Activated CD4-positive, alpha-beta T cell treated with anti-CD3 and anti-CD28 coated beads, Interleukin-2, amount 50 U/mL, for 1 hour (primary cell): ENCODE data around the gene REELD1.

Source experiments
- DNase-seq: peaks from one replicate; pipeline ENCODE4 v3.0.0-alpha.2; 2020

Gene REELD1

DNA sequence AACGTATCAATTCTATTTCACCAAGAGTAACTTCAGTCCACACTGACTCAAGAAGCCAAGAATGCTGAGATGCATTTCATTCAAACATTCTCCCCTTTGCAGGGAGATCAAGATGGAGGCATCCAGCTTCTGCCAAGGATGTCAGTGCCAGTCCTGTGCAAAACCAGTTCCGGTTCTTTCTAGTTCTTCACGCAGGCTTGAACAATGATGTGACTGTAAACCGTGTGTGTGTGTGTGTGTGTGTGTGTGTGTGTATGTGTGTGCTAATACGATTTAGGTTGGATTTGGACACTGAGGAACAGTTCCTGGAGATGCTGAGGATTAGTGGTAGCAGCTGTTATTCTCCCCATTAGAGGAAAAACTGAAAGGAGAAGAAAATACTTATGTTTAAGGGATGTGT is at the start of gene REELD1:
Gene REELD1, plus strand, starts transcription at position 301 of the 400 bp plus-strand sequence. CDS start 2,415 bp downstream, outside the sequence.
- DNase-seq = no peak

DNA sequence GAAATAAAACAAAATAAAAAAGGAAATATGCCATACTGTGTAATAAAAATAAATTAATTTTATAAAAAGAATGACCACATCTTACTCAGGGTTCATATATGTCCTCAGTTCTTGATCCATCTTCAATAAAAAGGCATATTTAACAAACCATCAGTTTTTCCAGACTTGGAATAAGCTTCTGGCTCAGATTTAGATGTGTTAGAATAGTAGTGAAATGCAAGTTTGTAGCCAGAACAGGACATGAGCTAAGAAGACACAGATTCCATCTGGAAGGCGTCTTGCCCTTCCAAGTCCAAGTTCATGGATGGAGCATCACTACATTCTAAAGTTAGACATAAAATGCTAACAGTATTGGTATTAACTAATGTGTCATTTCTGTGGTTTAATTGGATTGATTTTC is 49.1 kb upstream of the REELD1 start:
- no peak for DNase-seq

DNA sequence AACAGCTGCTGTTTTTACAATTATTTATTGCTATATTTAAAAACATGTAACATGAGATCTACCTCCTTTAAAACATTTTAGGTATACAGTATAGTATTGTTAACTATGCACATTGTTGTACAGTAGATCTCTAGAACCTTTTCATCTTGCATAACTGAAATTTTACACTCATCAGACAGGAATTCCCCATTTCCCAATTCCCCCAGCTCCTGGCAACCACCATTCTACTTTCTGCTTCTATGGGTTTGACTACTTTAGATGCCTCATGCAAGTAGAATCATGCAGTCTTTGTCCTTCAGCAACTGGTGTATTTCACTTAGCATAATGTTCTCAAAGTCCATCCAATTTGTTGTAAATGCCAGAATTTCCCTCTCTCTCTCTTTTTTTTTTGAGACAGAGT is 48.5 kb upstream of the REELD1 start:
- no peak for DNase-seq

DNA sequence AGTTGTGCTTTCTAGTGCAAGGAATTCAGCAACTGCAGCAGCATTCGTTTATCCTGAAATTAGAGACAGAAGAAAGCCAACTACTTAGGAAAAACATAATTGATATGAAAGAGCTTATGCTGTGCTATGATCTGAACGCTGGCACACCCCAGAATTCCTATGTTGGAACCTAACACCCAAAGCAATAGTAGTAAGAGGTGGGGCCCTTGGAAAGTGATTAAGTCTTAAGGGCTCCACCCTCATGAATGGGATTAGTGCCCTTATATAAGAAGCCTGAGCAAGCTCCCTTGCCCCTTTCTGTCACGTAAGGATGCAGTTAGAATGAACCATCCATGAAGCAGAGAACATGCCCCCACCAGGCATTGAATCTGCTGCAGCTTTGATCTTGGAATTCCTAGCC is 44.2 kb upstream of the REELD1 start:
- no peak for DNase-seq

DNA sequence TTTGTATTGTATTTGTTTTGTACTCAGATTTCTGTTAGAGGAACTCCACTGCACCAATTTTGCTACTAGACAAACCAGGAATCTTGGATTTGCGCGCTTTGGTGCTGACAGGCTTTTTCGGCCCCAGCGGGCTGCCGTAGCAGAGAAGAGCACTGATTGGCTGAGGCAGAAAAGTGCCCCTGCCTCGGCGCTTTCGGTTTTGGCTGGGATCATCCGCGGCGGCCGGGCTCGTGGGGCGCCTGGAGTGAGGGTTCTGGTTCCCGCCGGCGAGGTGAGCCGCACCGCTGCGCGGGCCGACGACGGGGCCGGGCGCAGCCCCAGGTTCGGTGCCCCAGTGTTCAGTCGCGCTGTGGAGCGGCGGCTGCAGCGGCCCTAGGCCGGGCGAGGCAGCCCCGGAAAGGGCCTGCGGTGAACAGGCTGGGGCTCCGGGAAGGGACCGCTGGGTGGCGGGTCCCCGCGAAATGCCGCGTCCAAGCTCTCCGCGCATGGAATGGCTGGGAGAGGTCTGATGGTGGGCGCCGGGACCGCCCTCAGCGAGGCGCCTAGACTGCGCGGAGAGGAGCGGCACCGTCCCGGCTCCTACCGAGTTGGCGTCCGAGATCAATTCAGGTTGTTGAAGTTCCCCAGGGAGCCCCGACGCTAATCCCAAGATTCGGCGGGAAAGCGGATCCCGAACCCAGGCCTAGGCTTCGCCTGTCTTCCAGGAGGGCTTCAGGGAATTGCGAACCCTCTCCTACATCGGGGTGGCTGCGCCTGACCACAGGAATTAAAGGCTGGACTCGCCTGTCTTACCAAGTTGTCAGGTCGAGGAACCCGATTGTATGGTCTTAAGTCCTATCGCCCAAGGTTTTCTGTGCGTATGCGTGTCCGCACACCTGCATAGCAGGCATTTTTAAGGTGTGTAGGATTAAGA is 38.5 kb upstream of the REELD1 start, which contains the start of gene LSM6:
Gene LSM6, plus strand, starts transcription at position 178 of the 913 bp plus-strand sequence. CDS start 7,204 bp downstream, outside the sequence.
- DNase-seq = peak; percentile 76

DNA sequence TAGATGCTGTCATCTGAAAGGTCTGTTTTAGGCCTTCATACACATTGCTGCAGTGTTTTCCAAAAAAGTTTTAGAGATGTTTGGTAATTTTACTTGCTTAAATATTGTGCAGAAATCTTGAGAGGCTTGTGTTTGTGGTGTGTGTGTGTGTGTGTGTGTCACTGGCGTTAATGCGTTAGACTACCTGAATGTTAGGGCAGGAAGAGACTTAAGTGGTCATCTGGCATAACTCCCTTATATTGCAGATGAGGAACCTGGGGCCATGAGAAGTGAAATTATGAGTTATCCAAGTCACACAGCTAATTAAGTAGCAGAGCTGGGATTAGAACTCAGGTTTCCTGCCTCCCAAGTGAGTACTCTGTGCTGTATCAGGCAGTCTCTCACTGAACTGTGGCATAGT is 37.4 kb upstream of the REELD1 start:
- no peak for DNase-seq

DNA sequence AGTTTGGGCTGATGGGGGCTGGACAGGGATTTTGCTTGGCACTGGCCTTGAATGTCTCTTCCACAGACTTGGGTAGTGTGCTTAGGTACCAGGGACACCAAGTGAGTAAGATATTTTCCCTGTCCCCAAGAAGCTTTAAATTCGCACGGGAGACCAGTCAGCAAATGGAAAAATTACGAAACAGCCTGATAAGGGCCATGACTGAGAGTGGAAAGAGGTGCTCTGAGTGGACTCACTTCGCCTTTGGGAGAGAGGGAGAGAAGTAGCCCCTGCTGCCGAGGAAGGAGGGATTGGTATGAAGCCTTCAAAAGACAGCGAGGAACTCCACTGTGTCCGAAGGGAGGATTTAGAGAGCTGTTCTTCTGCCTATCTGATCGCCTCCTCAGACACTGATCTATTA is 36.2 kb upstream of the REELD1 start:
- DNase-seq = no peak

DNA sequence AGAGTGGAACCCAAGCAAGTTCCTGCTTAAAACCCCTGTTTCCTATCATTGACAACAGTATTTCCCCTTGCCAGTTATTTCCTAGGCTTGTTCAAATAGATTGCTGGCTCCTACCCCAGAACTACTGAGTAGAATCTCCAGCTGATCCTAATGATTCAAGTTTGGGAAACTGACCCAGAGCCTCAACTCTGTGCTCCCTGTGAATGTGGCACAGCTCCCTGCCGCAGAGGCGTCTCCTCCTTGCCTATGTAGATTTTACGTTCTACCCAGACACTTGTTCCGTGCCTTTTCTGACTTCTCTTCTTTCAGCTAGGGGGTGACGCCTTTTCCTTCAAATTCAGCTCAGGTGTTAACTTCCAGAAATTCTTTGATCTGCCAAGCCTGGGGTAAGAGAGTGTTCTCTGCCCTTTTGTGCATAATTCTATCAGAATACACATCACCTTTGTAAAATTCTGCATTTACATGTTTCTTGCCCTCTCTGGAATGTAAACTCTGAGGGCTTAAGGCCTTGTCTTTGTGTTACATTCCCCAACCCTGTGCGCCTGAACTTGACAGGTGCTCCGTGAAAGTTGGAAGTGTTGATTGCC is 34.5 kb upstream of the REELD1 start:
- no peak for DNase-seq

DNA sequence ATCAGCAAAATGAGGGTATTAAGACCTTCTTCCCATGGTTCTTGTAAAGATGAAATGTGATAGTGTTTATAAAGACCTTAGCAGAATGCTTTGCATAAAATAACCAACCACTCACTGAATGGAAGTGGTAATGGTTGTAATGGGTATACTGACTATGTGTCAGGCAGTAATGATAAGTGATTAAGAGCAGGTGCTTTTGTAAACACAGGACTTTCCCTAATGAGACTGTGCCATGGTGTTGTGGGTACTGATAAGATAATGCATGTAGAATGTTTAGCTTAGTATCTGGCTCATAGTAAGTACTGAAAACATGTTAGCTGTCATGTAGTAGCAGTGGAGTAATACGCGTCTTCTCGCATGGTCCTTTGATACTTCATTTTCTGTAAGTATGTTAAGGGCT is 31.9 kb upstream of the REELD1 start:
- no peak for DNase-seq

DNA sequence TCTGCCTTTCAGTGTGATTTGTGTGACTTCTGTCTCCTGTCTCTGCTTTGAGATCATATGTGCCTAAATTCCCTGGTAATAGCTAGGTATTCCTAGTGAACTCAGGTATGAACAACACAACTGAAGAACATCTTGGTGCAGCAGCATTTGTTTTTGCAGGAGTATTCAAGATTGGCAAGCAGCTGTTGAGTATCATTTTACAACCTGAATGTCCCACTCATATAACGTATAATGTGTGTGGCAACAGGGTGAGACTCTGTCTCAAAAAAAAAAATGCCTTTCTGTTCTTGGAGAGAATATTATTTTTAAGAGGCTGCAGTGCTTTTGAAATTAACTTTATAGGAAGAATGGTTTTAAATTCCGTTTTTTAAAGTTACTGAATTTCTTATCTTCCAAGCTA is 31.1 kb upstream of the REELD1 start:
- no peak for DNase-seq

DNA sequence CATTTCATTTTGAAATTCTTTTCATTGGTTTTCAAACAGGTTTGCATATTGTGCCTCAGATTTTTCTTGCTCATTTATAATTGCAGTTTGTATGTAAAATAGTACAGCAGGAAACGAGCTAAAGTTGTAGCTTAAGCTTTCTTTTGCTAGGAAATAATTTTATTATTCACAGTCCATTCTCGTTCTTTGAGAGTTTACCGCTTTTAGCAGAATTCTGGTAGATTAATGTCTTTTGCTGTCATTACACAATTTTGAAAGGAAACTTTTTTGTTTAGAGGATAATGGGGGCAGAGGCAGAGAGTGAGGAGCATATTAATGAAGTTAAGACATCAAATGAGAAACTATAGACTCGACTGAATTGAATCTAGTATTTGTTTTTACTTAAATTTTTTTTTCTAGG is 28.3 kb upstream of the REELD1 start:
- DNase-seq = no peak

DNA sequence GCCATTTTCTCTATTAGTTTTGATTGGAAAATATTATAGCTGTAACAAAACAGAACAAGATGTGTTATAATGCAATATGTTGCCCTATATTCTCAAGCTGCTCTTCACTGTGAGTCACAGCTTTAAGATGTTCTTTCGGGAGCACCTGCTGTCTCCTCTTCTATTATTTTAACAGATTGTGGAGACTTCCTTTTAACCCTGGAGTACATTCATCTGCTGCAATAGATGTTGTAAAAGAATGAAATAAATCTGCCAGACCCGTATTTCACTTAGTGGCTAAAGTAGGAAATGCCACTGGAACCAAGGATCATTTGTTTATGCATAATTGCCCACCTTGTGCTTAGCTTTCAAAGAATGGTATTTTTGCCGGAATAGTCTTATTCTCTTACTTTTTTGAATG is 27.7 kb upstream of the REELD1 start:
- no peak for DNase-seq

DNA sequence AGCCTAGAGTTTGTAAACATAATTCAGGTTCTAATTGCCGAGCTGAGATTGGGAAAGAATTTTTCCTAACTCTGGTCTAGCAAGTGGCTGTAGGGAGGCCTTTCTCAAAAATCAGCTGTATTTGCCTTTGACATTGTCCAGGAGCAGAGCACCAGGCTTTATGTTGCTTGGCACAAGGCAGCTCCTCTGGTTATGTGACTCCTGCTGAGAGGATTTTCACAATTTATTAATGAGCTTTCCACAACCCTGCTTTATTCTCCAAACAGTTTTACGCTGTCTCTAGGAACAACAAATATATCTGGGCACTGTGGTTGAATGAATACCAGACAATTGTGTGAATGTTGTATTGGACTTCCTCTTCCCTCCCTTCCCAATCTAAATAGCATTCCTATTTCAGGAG is 23.9 kb upstream of the REELD1 start:
- no peak for DNase-seq

DNA sequence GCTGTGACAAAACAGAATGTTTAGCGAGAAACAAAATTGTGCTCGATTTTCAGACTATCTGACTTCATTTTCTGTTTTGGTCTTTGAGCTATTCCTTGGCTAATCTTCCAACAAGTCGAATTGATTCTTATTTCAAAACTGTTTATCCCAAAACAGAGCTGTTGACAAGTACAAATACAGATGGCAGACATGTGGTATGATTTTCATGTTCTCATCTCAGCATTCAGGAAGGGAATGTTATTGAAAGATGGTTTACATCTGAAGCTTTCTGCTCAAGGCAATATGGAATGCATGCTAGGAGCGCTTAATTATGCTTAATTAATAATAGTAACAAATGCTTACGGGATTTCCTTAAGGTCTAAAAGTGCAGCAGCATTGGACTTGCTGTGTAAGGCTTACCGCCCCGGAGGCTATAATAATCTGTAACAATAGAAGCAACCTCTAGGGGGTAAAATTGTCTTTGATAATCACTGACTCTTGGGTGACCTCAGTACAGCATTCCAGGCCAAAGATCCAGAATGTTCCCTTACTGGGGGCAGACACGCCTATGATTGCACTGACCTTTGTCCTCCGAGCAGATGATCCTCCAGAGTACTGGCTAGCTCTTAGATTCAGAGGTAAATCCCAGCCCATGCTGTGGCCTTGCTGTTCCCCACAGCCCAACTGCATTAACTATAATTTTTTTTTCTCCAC is 22.4 kb upstream of the REELD1 start:
- no peak for DNase-seq

DNA sequence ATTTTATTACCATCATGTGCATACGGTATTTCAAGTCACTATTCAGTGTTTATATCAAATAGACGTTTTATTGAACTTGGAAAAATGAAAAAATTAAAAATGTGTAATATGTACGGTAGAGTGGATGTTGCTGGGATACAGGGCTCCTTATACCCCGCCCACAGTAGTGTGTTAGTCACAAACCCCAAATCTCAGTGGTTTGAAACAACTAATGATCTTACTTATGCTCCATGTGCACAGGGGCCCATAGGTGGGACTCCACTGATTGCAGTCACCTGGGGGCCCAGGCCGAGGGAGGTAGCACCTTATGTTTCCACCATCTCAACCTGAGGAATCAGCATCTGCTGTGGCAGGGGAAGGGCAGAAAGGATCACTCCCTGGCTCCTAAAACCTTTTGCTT is 20.7 kb upstream of the REELD1 start:
- DNase-seq = no peak

DNA sequence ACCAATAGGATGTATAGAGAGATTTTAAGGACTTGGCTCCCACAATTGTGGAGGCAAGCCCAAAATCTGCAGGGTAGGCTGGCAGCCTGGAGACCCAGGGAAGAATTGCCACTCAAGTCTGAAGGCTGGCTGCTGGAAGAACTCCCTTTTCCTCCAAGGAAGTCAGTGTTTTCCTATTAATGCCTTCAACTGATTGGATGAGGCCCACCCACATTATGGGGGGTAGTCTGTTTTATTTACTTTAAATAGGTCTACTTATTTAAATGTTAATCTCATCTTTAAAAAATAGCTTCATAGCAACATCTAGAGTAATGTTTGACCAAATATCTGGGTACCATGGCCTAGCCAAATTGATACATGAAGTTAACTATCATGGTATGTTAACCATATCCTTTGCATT is 20.1 kb upstream of the REELD1 start:
- no peak for DNase-seq

DNA sequence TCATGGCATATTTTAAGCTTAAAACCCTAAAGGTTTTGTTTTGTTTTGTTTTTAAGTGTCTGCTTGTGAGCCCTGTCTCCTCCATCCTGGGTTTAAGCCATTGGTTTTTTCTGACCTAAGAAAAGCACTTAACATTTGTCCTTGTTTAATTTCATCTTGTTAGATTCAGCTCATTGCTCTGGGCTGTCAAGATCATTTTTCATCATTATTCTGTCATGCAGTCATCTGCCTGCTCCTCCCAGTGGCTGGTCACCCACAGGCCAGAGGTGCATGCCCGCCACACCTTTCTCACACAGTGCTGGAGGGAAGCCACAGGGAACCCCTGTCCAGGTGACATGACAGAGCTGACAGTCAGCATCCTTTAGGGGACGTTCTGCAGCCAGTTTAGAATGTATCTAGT is 11.7 kb upstream of the REELD1 start:
- DNase-seq = no peak

DNA sequence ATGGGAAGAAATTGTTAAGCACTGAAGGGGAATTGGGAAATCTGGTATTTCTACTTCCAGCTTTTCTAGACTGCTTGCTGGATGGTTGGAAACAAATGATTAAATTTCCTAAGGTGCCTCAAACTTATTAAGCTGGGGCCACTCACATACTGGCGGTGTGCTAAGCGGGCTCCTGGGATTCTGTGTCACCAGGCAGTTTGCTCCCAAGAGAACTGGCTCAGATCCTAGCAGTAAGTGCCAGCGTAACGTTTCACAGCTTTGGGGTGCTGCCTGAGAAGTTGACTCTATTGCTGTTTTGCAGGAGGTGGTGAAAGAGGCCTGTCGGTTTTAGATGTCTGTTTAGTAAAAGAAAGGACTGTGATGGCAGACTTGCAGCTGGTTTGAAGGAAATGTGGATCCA is 6.9 kb upstream of the REELD1 start:
- no peak for DNase-seq

DNA sequence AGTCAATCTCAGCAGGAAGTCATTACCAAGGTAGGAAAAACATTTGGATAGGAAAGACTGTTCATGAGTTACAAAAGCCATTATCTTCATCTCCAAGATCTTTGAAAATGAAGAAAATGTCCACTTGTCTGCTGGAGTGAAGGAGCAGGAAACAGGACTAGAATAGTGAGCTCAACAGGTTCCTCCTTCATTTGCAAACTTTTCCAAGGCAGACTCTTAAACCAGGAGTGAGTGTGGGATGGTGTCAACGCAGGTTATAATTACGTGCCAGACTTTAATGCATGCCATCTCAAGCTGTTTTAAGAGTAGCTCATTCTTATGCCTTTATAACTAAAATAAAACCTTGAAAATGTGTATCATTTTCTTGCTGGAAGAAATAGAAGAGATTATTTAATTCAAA is 3.4 kb upstream of the REELD1 start:
- no peak for DNase-seq

DNA sequence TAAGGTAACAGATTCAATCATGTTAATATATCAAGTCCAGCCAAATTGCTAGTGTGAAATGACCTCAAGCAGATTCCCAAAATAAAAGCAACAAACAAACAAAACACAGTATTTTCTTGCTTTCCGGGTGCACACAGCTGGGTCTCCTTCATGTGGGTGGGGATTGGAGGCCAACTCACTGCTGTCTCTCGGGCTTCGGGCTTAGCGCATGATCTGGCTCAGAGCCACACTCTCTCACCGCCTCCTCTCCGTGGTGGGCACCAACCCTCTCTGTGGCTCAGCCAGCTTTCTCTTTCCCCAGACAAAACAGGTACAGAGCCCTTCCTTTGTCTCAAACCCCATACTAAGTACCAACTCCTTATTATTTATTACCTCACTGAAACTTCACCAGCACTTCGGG is 2.9 kb upstream of the REELD1 start:
- no peak for DNase-seq

DNA sequence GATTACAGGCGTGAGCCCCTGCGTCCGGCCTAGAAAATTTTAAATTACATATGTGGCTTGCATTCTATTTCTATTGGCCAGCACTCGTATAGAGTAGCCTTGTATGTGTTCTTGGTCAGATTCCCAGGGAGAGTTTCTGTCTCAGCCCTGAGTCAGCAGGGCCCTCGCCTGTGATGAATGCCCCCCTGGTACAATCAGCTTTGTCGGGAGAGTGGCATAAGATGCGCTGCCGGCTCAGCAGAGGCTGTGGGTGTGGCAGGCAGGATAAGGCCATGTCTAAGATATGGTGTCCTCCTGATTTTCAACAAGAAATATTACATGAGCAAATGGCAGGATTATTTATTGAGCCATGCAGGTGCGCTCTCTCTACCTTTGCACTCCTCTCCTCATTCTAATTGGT is 1.6 kb upstream of the REELD1 start:
- no peak for DNase-seq

DNA sequence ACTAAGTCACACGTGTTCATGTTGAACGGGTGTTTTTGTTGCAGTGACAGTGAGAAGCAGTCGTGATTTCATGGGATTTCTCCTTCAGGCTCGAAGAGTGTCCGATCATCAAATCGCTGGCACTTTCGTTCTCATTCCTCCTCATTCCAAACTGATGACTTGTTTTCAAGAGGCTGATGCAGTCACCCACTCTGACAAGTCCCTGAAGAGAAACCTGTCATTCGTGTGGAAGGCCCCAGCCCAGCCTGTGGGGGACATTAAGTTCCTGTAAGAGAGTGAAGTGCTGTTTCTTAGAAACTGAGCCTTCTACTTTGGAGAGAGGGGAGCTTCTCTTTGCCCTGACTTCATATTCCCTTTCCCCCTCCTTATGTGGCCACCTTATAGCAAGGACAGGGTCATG is 8.0 kb downstream of the REELD1 start:
- DNase-seq = no peak

DNA sequence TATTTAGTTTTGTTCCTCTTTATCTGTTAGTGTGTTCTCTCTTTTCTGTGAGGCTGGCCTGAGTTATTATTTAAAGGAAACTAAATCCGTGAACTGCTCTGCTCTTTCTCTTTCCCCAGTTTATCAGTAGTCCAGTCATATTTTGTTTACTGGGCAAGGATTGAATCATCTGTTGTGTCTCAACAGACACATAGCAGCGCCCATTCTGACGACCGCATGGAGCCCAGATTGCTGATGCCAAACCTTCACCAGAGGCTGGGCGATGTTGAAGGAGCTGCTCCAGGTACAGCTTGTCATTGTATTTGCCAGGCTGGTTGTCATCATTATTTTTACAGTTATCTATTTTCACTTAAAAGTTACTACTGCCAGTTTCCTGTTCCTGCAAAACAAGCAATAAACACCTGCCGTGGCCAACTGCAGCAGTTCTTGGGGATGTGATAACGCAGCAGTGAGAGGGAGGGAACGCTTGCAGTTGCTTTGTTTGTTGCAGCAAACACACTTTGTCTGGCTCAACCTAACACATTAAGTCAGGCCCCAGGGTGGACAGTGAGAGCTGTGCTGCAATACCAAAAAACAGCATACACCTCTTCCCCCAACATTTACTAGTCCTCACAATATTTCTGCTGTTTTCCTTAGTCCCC is 10.1 kb downstream of the REELD1 start:
- DNase-seq = no peak
